Measurements from ENCODE around the gene SLC35C1. TPM values are rescaled to one million over a fixed set of nuclear protein-coding genes. Genes with fewer than 3 reads are reported as not detected.
"Not testable (repeated sequence)": the region's sequence is repeated elsewhere in the genome, so short reads cannot be mapped to it uniquely, and the experiment has no call there.

Gene SLC35C1
- total RNA-seq, 2 experiments from 2014 or later = 18.0 to 20.2 TPM

- DNase-seq (no peak), ATAC-seq (ENCODE audit: low read depth) (no peak)
- Mint-ChIP-seq H3K4me1 (peaks cover 4% of the 10 kb centered on the region), H3K27me3 (peaks cover 5% of the 10 kb centered on the region), H3K36me3 (no peaks in the 10 kb centered on the region), H3K9me3 (peaks cover 4% of the 10 kb centered on the region), H3K4me3 (no peak overlapping the region), H3K27ac (no peak overlapping the region)
- POLR2A ChIA-PET = no interaction called here
Measured at GRCh38 chr11:45799562-45799961, 5.4 kb upstream of the SLC35C1 start.

DNA sequence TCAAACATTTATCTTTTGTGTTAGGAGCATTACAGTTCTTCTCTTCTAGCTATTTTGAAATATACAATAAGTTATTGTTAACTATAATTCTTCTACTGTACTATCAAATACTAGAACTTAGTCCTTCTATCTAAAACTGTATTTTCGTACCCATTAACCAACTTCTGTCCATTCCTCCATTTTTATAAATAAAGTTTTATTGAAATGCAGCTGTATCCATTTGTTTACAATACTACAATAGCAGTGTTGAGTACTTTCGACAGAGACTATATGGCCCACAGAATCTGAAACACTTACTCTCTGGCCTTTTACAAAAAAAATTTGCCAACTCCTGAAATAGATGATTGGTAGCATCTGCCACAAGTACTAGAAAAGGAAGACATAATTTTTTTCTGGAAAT is 4.7 kb upstream of the SLC35C1 start:
- peaks cover 4% of the 10 kb centered on the region for H3K9me3 Mint-ChIP-seq
- ATAC-seq (ENCODE audit: low read depth) = no peak
- H3K4me1 Mint-ChIP-seq = peaks cover 4% of the 10 kb centered on the region
- H3K4me3 Mint-ChIP-seq = no peak overlapping the region
- no peak for DNase-seq
- H3K27me3 Mint-ChIP-seq = peaks cover 2% of the 10 kb centered on the region
- H3K27ac Mint-ChIP-seq = no peak overlapping the region
- H3K36me3 Mint-ChIP-seq = no peaks in the 10 kb centered on the region
- POLR2A ChIA-PET = interaction anchor here (0.6 kb wide), 1 partner anchor 1164 kb away, joined by 3 read pairs; no protein-coding TSS in a partner anchor

- ATAC-seq (ENCODE audit: low read depth) (no peak), DNase-seq (no peak)
- Mint-ChIP-seq H3K27me3 (no peaks in the 10 kb centered on the region), H3K9me3 (peaks cover 4% of the 10 kb centered on the region), H3K4me3 (no peak overlapping the region), H3K27ac (no peak overlapping the region), H3K36me3 (peaks cover 3% of the 10 kb centered on the region), H3K4me1 (peaks cover 11% of the 10 kb centered on the region)
- POLR2A ChIA-PET = interaction anchor here (1.0 kb wide), 1 partner anchor 17 kb away, joined by 3 read pairs; no protein-coding TSS in a partner anchor
Measured at GRCh38 chr11:45801723-45802315, 3.1 kb upstream of the SLC35C1 start.

- ATAC-seq (ENCODE audit: low read depth) (no peak), DNase-seq (no peak)
- H3K4me3 Mint-ChIP-seq = no peak overlapping the region
- H3K9me3 Mint-ChIP-seq = peaks cover 4% of the 10 kb centered on the region
- H3K27me3 Mint-ChIP-seq = no peaks in the 10 kb centered on the region
- peaks cover 17% of the 10 kb centered on the region for H3K4me1 Mint-ChIP-seq
- H3K27ac Mint-ChIP-seq = no peak overlapping the region
- H3K36me3 Mint-ChIP-seq = peaks cover 3% of the 10 kb centered on the region
- POLR2A ChIA-PET = no interaction called here
Measured at GRCh38 chr11:45802531-45803317, 2.2 kb upstream of the SLC35C1 start.

GRCh38 chr11:45803971-45804760 is 783 bp upstream of the SLC35C1 start:
- Mint-ChIP-seq H3K9me3 (peaks cover 2% of the 10 kb centered on the region), H3K4me3 (peak overlapping the region; percentile 97), H3K27ac (peak overlapping the region; percentile 92), H3K27me3 (no peaks in the 10 kb centered on the region), H3K36me3 (peaks cover 6% of the 10 kb centered on the region), H3K4me1 (peaks cover 29% of the 10 kb centered on the region)
- ATAC-seq (ENCODE audit: low read depth) = peak; percentile 40
- POLR2A ChIA-PET = interaction anchor here (0.9 to 3.1 kb wide), 8 partner anchors 12 to 439 kb away, joined by 3 to 40 read pairs (median 8); partner anchors contain the start of genes CRY2 and PEX16
- DNase-seq = peak; percentile 82

DNA sequence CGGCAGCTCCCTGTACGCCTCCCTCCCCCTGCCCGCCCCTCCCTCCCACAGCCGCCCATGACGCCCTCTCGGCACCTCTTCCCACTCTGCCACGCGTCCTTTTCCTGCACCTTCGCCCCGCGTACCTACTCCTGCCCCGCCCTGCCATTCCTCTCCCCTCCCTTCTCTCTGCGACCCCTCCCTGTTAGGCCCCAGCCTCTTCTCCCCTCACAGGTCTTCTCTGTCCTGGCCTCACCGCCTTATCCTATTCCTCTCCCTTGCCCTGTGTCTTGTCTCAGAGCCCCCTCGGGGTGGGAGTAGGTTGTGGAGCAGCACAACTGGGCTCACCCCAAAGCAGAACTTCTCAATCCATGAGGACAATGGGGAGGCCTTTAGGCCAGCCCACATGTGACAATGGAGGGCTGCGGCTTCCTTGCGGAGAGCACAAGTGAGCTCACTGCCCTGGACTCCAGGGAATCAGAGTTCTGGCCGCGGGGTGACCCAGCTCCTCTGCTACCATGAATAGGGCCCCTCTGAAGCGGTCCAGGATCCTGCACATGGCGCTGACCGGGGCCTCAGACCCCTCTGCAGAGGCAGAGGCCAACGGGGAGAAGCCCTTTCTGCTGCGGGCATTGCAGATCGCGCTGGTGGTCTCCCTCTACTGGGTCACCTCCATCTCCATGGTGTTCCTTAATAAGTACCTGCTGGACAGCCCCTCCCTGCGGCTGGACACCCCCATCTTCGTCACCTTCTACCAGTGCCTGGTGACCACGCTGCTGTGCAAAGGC is 539 bp downstream of the SLC35C1 start:
- POLR2A ChIA-PET = interaction anchor here (1.0 to 3.1 kb wide), 9 partner anchors 9 to 112 kb away, joined by 3 to 40 read pairs (median 6); partner anchors contain the start of genes CRY2 and PEX16
- Mint-ChIP-seq H3K4me1 (peaks cover 40% of the 10 kb centered on the region), H3K4me3 (peak overlapping the region; percentile 97), H3K9me3 (peaks cover 2% of the 10 kb centered on the region), H3K36me3 (peaks cover 13% of the 10 kb centered on the region), H3K27me3 (no peaks in the 10 kb centered on the region), H3K27ac (peak overlapping the region; percentile 87)
- DNase-seq (peak; percentile 45), ATAC-seq (ENCODE audit: low read depth) (peak; percentile 43)

DNA sequence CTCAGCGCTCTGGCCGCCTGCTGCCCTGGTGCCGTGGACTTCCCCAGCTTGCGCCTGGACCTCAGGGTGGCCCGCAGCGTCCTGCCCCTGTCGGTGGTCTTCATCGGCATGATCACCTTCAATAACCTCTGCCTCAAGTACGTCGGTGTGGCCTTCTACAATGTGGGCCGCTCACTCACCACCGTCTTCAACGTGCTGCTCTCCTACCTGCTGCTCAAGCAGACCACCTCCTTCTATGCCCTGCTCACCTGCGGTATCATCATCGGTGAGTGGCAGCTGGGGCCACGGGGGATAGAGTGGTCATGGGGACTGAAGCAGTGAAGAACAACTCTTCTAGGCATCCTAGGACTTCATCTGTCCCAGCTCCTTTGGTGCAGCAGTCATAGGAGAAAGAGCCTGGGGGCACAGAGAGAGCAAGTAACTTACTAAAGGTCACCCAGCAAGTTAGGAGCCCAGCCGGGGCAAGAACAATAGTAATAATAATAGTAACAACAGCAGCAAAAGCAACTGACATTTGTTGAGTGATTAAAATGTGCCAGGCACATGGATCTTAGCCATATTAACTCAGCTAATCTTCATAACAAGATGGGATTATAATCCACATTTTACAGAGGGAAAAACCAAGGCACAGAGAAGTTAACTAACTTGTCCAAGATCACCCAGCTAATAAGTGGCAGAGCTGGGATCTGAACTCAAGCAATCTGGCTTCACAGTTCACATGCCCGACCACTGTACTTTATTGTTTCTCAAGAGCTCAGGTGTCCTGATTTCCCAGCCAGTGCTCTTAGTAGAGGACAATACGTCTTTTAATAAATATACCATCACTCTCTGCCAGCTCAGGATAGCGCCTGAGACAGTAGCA is 1.4 kb downstream of the SLC35C1 start:
- DNase-seq = no peak
- Mint-ChIP-seq H3K27ac (peak overlapping the region; percentile 69), H3K27me3 (no peaks in the 10 kb centered on the region), H3K4me1 (peaks cover 40% of the 10 kb centered on the region), H3K9me3 (no peaks in the 10 kb centered on the region), H3K36me3 (peaks cover 13% of the 10 kb centered on the region), H3K4me3 (peak overlapping the region; percentile 97)
- POLR2A ChIA-PET = interaction anchor here (1.7 to 3.1 kb wide), 4 partner anchors 8 to 41 kb away, joined by 5 to 40 read pairs (median 14); partner anchors contain the start of gene CRY2
- no peak for ATAC-seq (ENCODE audit: low read depth)

DNA sequence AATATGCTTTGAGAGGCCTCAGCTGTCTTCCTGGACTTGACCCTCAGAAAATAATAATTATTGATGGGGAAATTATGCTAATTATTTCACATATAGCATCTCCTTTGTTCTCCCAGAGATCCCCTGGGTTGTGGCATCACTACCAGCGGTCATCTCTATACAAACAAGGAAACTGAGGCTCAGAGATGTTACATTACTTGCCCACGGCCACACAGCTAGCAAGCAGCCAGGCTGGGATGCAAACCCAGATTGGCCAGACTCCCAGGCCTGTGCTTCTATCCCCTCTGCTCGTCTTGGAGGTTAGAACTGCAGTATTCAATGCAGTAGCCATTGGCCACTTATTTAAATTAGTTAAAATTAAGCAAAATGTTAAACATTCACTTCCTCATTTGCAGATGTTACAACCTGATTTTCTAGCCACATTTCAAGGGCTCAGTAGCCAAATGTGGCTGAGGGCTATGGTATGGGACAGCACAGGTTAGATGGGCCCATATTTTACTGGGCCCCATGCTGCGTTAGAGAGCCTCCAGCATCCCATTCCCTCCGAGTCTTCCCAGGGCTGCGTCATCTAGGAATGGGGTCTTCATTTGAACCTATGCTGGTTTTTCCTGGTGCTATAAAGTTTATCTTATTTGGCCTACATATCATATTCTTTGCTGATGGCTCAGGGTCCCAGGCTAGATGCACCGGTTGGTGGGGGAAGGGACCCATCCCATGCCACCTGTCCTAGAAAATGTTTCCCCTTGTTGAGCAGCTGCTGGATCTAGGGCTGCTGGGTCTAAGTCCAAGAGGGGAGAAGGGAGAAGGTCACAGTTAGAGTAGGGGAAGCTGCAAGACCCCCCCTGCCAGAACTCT is 2.2 kb downstream of the SLC35C1 start:
- ATAC-seq (ENCODE audit: low read depth) (no peak), DNase-seq (no peak)
- Mint-ChIP-seq H3K9me3 (no peaks in the 10 kb centered on the region), H3K36me3 (peaks cover 13% of the 10 kb centered on the region), H3K4me3 (peak overlapping the region; percentile 97), H3K27ac (no peak overlapping the region), H3K27me3 (no peaks in the 10 kb centered on the region), H3K4me1 (peaks cover 37% of the 10 kb centered on the region)
- POLR2A ChIA-PET = no interaction called here

GRCh38 chr11:45807792-45808238 is 2.9 kb downstream of the SLC35C1 start:
- DNase-seq (no peak), ATAC-seq (ENCODE audit: low read depth) (no peak)
- Mint-ChIP-seq H3K9me3 (no peaks in the 10 kb centered on the region), H3K27ac (no peak overlapping the region), H3K36me3 (peaks cover 13% of the 10 kb centered on the region), H3K4me3 (peak overlapping the region; percentile 97), H3K27me3 (no peaks in the 10 kb centered on the region), H3K4me1 (peaks cover 37% of the 10 kb centered on the region)
- POLR2A ChIA-PET = no interaction called here

- DNase-seq; POLR2A ChIA-PET; ATAC-seq (ENCODE audit: low read depth); H3K4me3 Mint-ChIP-seq; H3K9me3 Mint-ChIP-seq; H3K27me3 Mint-ChIP-seq: not testable (repeated sequence)
- Mint-ChIP-seq H3K27ac (peak overlapping the region; percentile 71), H3K36me3 (peaks cover 13% of the 10 kb centered on the region), H3K4me1 (peaks cover 40% of the 10 kb centered on the region)
Measured at GRCh38 chr11:45808427-45808826, 3.5 kb downstream of the SLC35C1 start.

Data from activated naive CD8-positive, alpha-beta T cell treated with anti-CD3 and anti-CD28 coated beads, Interleukin-2, amount 10 ng/mL, durations not matched to agents 7 days and 5 days (primary cell).